ENCODE results near the gene SNAI3.

GRCh38 chr16:88696441-88696840, 10.1 kb upstream of the SNAI3 start:
- no peak for TF ChIP-seq POLR2A (IDR thresholded peaks at IDR 0.05; ENCODE audit: low read length)
- TF ChIP-seq GATA1 (IDR thresholded peaks at IDR 0.05; ENCODE audit: low read depth, low read length), result no peak

All from erythroblast (primary cell).